Neuronal stem cell (in vitro differentiated cells): Measurements from ENCODE around the gene ACKR1.

Source experiments
- DNase-seq: peaks from one replicate; pipeline ENCODE4 v3.0.0-alpha.2; 2013; ENCODE audit warnings: low spot score
- H2AFZ ChIP-seq: one replicate; pipeline ENCODE4 v1.6.1; 2013; ENCODE audit warnings: mild to moderate bottlenecking, low read length, inconsistent platforms
- H2AK5ac ChIP-seq: 2 replicates; pipeline ENCODE4 v1.6.1; 2013; ENCODE audit warnings: low read depth, mild to moderate bottlenecking, inconsistent platforms, low read length, moderate library complexity, mixed read lengths
- H2BK120ac ChIP-seq: 2 replicates; pipeline ENCODE4 v1.6.1; 2013; ENCODE audit warnings: low read depth, mild to moderate bottlenecking, inconsistent platforms, low read length, moderate library complexity, mixed read lengths
- H2BK12ac ChIP-seq: one replicate; pipeline ENCODE4 v1.6.1; 2013; ENCODE audit warnings: low read length, inconsistent platforms
- H2BK15ac ChIP-seq: 2 replicates; pipeline ENCODE4 v1.6.1; 2013; ENCODE audit warnings: mild to moderate bottlenecking, low read length, inconsistent platforms, mixed read lengths
- H2BK5ac ChIP-seq: one replicate; pipeline ENCODE4 v1.6.1; 2013; ENCODE audit warnings: inconsistent platforms, mild to moderate bottlenecking, low read length, moderate library complexity
- H3K14ac ChIP-seq: one replicate; pipeline ENCODE4 v1.6.1; 2013; ENCODE audit warnings: low read length, inconsistent platforms
- H3K18ac ChIP-seq: 2 replicates; pipeline ENCODE4 v1.6.1; 2013; ENCODE audit warnings: low read length, inconsistent platforms
- H3K23ac ChIP-seq: 2 replicates; pipeline ENCODE4 v1.6.1; 2013; ENCODE audit warnings: low read depth, mild to moderate bottlenecking, mixed read lengths, low read length, inconsistent platforms; ENCODE audit not compliant: poor library complexity
- H3K27ac ChIP-seq: replicated peaks from 3 replicates; pipeline ENCODE4 v1.5.1; 2013; ENCODE audit warnings: low read length, inconsistent platforms
- H3K27me3 ChIP-seq, 3 experiments: 2 replicates each; pipeline ENCODE4 v1.6.1; 2013; ENCODE audit warnings: low read length in 3 of 3, mild to moderate bottlenecking in 2 of 3, inconsistent platforms in 1 of 3, low read depth in 1 of 3, mixed read lengths in 1 of 3, moderate library complexity in 1 of 3; ENCODE audit not compliant: control insufficient read depth in 3 of 3, insufficient read depth in 3 of 3
- H3K36me3 ChIP-seq, 2 donors: replicated peaks in 1 of 2; 2 replicates each; pipeline ENCODE4 v1.6.1; 2013; ENCODE audit warnings: low read length in 2 of 2; ENCODE audit not compliant: control insufficient read depth in 2 of 2, insufficient read depth in 2 of 2
- H3K4ac ChIP-seq: 2 replicates; pipeline ENCODE4 v1.6.1; 2013; ENCODE audit warnings: inconsistent platforms, mild to moderate bottlenecking, low read length, moderate library complexity
- H3K4me1 ChIP-seq, 2 donors: 1 replicate in 1 of 2; 2 replicates in 1 of 2; pipeline ENCODE4 v1.6.1; 2013; ENCODE audit warnings: low read length in 2 of 2, low read depth in 1 of 2; ENCODE audit not compliant: control insufficient read depth in 2 of 2, insufficient read depth in 1 of 2
- H3K4me2 ChIP-seq: one replicate; pipeline ENCODE4 v1.6.1; 2013; ENCODE audit warnings: mild to moderate bottlenecking, low read length, inconsistent platforms; ENCODE audit not compliant: insufficient read depth, poor library complexity, severe bottlenecking
- H3K4me3 ChIP-seq, 2 donors: 2 replicates each; pipeline ENCODE4 v1.5.1; 2013; ENCODE audit warnings: low read length in 2 of 2, mild to moderate bottlenecking in 2 of 2, inconsistent platforms in 1 of 2, moderate library complexity in 1 of 2
- H3K79me1 ChIP-seq: one replicate; pipeline ENCODE4 v1.6.1; 2013; ENCODE audit warnings: low read depth, mild to moderate bottlenecking, inconsistent platforms, low read length, moderate library complexity
- H3K9ac ChIP-seq: one replicate; pipeline ENCODE4 v1.6.1; 2013; ENCODE audit warnings: mild to moderate bottlenecking, low read depth, low read length, inconsistent platforms; ENCODE audit not compliant: poor library complexity
- H3K9me3 ChIP-seq, 2 donors: replicated peaks in 1 of 2; 2 replicates each; pipeline versions ENCODE3 to v1.6.1; 2013; ENCODE audit warnings: low read length in 2 of 2, mild to moderate bottlenecking in 2 of 2, inconsistent platforms in 1 of 2, low read depth in 1 of 2, mixed read lengths in 1 of 2, moderate library complexity in 1 of 2; ENCODE audit not compliant: control insufficient read depth in 2 of 2, insufficient read depth in 1 of 2
- H4K8ac ChIP-seq: one replicate; pipeline ENCODE4 v1.6.1; 2013; ENCODE audit warnings: low read depth, mild to moderate bottlenecking, inconsistent platforms, low read length, moderate library complexity
- H4K91ac ChIP-seq: one replicate; pipeline ENCODE4 v1.6.1; 2013; ENCODE audit warnings: low read length, low read depth, mild to moderate bottlenecking, inconsistent platforms; ENCODE audit not compliant: poor library complexity
- WGBS, 2 donors: extraction: QIAGEN DNeasy Blood & Tissue Kit; methylation state at CpG; one replicate each; pipeline ENCODE4 v1.1.7; 2013; ENCODE audit warnings: missing lambda C conversion rate in 2 of 2, mixed read lengths in 1 of 2; ENCODE audit not compliant: insufficient read length in 2 of 2, insufficient replicate concordance in 1 of 2; ENCODE audit errors: extremely low coverage in 2 of 2; 5-methylcytosine and 5-hydroxymethylcytosine counted together

The ACKR1 gene

GRCh38 chr1:159222075-159222865 lies 17.6 kb downstream of the ACKR1 start:
- no peak overlapping the region for H3K23ac ChIP-seq
- H3K4me2 ChIP-seq = no peak overlapping the region
- H2BK120ac ChIP-seq = no peak overlapping the region
- H4K8ac ChIP-seq = no peak overlapping the region
- H3K4ac ChIP-seq = no peak overlapping the region
- no peak overlapping the region for H3K4me3 ChIP-seq
- no peak overlapping the region for H3K18ac ChIP-seq
- no peak for DNase-seq
- H3K27me3 ChIP-seq = peaks cover 0 to 13% (median 0%) of the 10 kb centered on the region in 3 experiments
- no peak overlapping the region for H2BK15ac ChIP-seq
- no peak overlapping the region for H3K14ac ChIP-seq
- no peak overlapping the region for H3K9ac ChIP-seq
- H3K79me1 ChIP-seq = no peaks in the 10 kb centered on the region
- H2BK12ac ChIP-seq = no peak overlapping the region
- H3K36me3 ChIP-seq = no peaks in the 10 kb centered on the region
- H3K27ac ChIP-seq = no peak overlapping the region
- no peak overlapping the region for H2BK5ac ChIP-seq
- H3K9me3 ChIP-seq = no peaks in the 10 kb centered on the region
- no CpG with 5 or more reads among the region's 5 CpGs for WGBS, 2 donors
- H2AK5ac ChIP-seq = no peak overlapping the region
- no peak overlapping the region for H4K91ac ChIP-seq
- peaks cover 2 to 6% of the 10 kb centered on the region in 2 donors for H3K4me1 ChIP-seq
- no peak overlapping the region for H2AFZ ChIP-seq

DNA sequence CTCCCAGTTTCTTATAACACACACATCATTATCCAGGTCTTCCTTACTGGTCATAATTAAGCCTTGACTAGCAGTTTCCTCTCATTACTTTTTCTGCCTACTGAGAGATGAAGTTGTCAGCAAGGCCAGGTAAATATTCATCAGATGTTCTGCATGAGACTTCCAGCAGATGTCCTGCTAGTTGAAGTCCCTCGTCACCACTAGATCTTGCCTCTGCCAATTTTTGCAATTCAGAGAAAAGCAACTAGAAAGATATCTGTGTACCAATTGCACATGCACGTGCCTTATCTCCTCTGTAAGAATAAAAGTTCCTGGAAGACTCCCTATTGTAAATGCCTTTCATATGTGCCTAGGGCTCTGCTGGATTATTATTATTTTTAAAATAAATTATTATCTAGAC lies 18.3 kb downstream of the ACKR1 start:
- no peak overlapping the region for H2BK5ac ChIP-seq
- no peaks in the 10 kb centered on the region for H3K79me1 ChIP-seq
- no peaks in the 10 kb centered on the region for H3K36me3 ChIP-seq
- DNase-seq = no peak
- no peak overlapping the region for H3K23ac ChIP-seq
- H2BK120ac ChIP-seq = no peak overlapping the region
- no peak overlapping the region for H4K91ac ChIP-seq
- no peak overlapping the region for H3K14ac ChIP-seq
- no peak overlapping the region for H3K27ac ChIP-seq
- no peak overlapping the region for H2AK5ac ChIP-seq
- H3K9me3 ChIP-seq = no peaks in the 10 kb centered on the region
- no peak overlapping the region for H3K18ac ChIP-seq
- no peak overlapping the region for H2BK15ac ChIP-seq
- WGBS, 2 donors = no CpG with 5 or more reads among the region's 2 CpGs
- H3K9ac ChIP-seq = no peak overlapping the region
- no peak overlapping the region for H4K8ac ChIP-seq
- peaks cover 0 to 12% (median 0%) of the 10 kb centered on the region in 3 experiments for H3K27me3 ChIP-seq
- H3K4ac ChIP-seq = no peak overlapping the region
- H3K4me3 ChIP-seq = no peak overlapping the region
- peaks cover 2 to 6% of the 10 kb centered on the region in 2 donors for H3K4me1 ChIP-seq
- no peak overlapping the region for H2BK12ac ChIP-seq
- H2AFZ ChIP-seq = no peak overlapping the region
- no peak overlapping the region for H3K4me2 ChIP-seq

DNA sequence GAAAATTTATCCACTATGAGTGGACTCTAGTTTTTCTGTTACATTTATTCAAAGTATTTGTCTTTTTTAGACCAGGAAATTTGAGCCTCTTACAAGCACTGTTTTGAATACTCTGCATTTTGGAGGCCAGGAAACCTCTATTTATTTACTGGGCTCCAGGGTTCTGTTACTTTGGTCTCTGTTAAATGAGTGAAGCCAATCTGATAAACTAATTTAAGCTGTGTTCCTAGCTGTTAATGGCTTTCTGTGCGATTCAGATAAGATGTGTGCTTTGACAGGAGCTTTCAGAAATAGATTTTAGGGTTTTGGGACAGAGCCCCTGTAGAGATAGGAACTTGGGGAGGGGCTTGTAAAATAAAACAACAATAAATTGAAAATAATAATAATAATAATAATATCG lies 23.9 kb downstream of the ACKR1 start:
- no peak overlapping the region for H3K23ac ChIP-seq
- no peak overlapping the region for H3K4ac ChIP-seq
- no peak overlapping the region for H3K4me2 ChIP-seq
- no peak overlapping the region for H2BK5ac ChIP-seq
- DNase-seq = no peak
- no peak overlapping the region for H2AFZ ChIP-seq
- H3K79me1 ChIP-seq = no peaks in the 10 kb centered on the region
- no peak overlapping the region for H4K91ac ChIP-seq
- H3K9me3 ChIP-seq = no peaks in the 10 kb centered on the region
- H3K14ac ChIP-seq = no peak overlapping the region
- H2BK12ac ChIP-seq = no peak overlapping the region
- H2BK15ac ChIP-seq = no peak overlapping the region
- H4K8ac ChIP-seq = no peak overlapping the region
- no peak overlapping the region for H3K27ac ChIP-seq
- H3K18ac ChIP-seq = no peak overlapping the region
- no peak overlapping the region for H2BK120ac ChIP-seq
- H3K27me3 ChIP-seq = no peaks in the 10 kb centered on the region
- H3K36me3 ChIP-seq = no peaks in the 10 kb centered on the region
- WGBS, 2 donors = no CpG with 5 or more reads among the region's 2 CpGs
- no peak overlapping the region for H3K4me3 ChIP-seq
- no peak overlapping the region for H3K9ac ChIP-seq
- no peak overlapping the region for H2AK5ac ChIP-seq
- no peaks in the 10 kb centered on the region for H3K4me1 ChIP-seq

DNA sequence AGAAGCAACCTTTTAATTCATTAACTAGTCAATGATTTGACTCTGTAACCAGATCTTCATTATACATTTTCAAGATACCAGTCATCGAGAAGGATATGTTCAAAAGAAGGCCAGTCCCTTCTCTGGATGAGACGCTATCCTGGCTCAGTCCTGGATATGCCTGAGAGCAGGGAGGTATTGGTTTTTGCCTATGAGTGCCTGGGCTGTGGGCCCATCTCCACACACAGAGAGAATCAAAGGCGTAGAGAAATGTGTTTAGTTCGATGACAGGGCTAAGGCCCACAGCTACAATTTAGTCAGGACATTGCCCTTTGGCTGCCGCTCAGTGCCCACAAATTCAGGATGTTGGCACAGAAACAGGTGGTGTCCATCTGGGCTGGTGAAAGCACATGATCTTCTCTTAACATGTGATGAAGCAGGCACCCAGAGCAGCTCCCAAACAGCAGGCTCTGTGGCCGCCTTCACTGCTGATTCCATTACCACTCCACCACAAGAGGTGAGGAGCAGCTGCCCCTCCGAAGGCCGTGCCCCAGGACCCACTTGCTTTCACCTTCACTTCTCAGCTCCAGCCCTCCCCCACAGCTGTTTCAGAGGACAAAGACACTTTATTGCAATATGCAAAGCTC lies 24.7 kb downstream of the ACKR1 start:
- no peaks in the 10 kb centered on the region for H3K27me3 ChIP-seq
- no peak for DNase-seq
- WGBS, 2 donors = no CpG with 5 or more reads among the region's 8 CpGs
- no peaks in the 10 kb centered on the region for H3K36me3 ChIP-seq
- H2BK5ac ChIP-seq = no peak overlapping the region
- no peaks in the 10 kb centered on the region for H3K79me1 ChIP-seq
- no peak overlapping the region for H3K18ac ChIP-seq
- no peak overlapping the region for H3K14ac ChIP-seq
- peak overlapping the region; percentile 24 for H2BK12ac ChIP-seq
- H2BK120ac ChIP-seq = no peak overlapping the region
- H3K4ac ChIP-seq = no peak overlapping the region
- no peak overlapping the region for H3K27ac ChIP-seq
- no peak overlapping the region for H3K4me3 ChIP-seq
- H3K9ac ChIP-seq = no peak overlapping the region
- no peak overlapping the region for H4K8ac ChIP-seq
- no peak overlapping the region for H2BK15ac ChIP-seq
- H2AFZ ChIP-seq = no peak overlapping the region
- no peaks in the 10 kb centered on the region for H3K9me3 ChIP-seq
- no peak overlapping the region for H4K91ac ChIP-seq
- H3K23ac ChIP-seq = no peak overlapping the region
- no peaks in the 10 kb centered on the region for H3K4me1 ChIP-seq
- H3K4me2 ChIP-seq = no peak overlapping the region
- H2AK5ac ChIP-seq = no peak overlapping the region
